IPS-20b (cell line): Measurements from ENCODE around the gene MT1E.
"Not testable (repeated sequence)": the region's sequence is repeated elsewhere in the genome, so short reads cannot be mapped to it uniquely, and the experiment has no call there.

Experiments used
- H3K27ac ChIP-seq: one replicate; pipeline ENCODE4 v1.5.1; 2013; ENCODE audit warnings: low read length
- H3K27me3 ChIP-seq: 2 replicates; pipeline ENCODE4 v1.6.1; 2013; ENCODE audit warnings: mild to moderate bottlenecking, low read length, inconsistent platforms; ENCODE audit not compliant: insufficient read depth
- H3K36me3 ChIP-seq: 2 replicates; pipeline ENCODE4 v1.6.1; 2013; ENCODE audit warnings: low read depth, mild to moderate bottlenecking, inconsistent platforms, low read length, moderate library complexity; ENCODE audit not compliant: insufficient read depth
- H3K4me1 ChIP-seq: 2 replicates; pipeline ENCODE4 v1.6.1; 2013; ENCODE audit warnings: mild to moderate bottlenecking, control low read depth, inconsistent platforms, low read length, moderate library complexity; ENCODE audit not compliant: insufficient read depth
- H3K4me3 ChIP-seq: 2 replicates; pipeline ENCODE4 v1.5.1; 2013; ENCODE audit warnings: mild to moderate bottlenecking, low read length, inconsistent platforms
- H3K9ac ChIP-seq: 2 replicates; pipeline ENCODE4 v1.6.1; 2013; ENCODE audit warnings: low read depth, mild to moderate bottlenecking, inconsistent platforms, low read length, moderate library complexity
- H3K9me3 ChIP-seq: 2 replicates; pipeline ENCODE4 v1.6.1; 2013; ENCODE audit warnings: mild to moderate bottlenecking, low read depth, low read length, inconsistent platforms; ENCODE audit not compliant: insufficient read depth

The MT1E gene

GRCh38 chr16:56617212-56618085 is 8.1 kb upstream of the MT1E start:
- Histone ChIP-seq H3K4me3 (peak overlapping the region; percentile 66), H3K27me3 (peaks cover 97% of the 10 kb centered on the region)

GRCh38 chr16:56618138-56618537 is 7.4 kb upstream of the MT1E start:
- Histone ChIP-seq H3K4me3 (0 out of 2 replicates have a peak overlapping the region, but pooled peaks have one; percentile 66), H3K9me3 (no peaks in the 10 kb centered on the region), H3K36me3 (no peaks in the 10 kb centered on the region), H3K9ac (no peak overlapping the region), H3K4me1 (peaks cover 16% of the 10 kb centered on the region), H3K27ac (no peak overlapping the region), H3K27me3 (peaks cover 100% of the 10 kb centered on the region)

More at GRCh38 chr16:56617212-56618085, 8.1 kb upstream of the MT1E start:
- H3K36me3 ChIP-seq: no peaks in the 10 kb centered on the region
- H3K9me3 ChIP-seq: no peaks in the 10 kb centered on the region
- H3K27ac ChIP-seq: no peak overlapping the region
- peaks cover 16% of the 10 kb centered on the region for H3K4me1 ChIP-seq
- no peak overlapping the region for H3K9ac ChIP-seq

GRCh38 chr16:56620339-56620897 is 5.2 kb upstream of the MT1E start:
- H3K9ac ChIP-seq: no peak overlapping the region
- no peaks in the 10 kb centered on the region for H3K36me3 ChIP-seq
- no peak overlapping the region for H3K4me3 ChIP-seq
- H3K9me3 ChIP-seq: no peaks in the 10 kb centered on the region
- H3K4me1 ChIP-seq: peaks cover 16% of the 10 kb centered on the region
- H3K27me3 ChIP-seq: peaks cover 100% of the 10 kb centered on the region
- H3K27ac ChIP-seq: no peak overlapping the region

- Histone ChIP-seq H3K4me3 (0 out of 2 replicates have a peak overlapping the region, but pooled peaks have one; percentile 11), H3K4me1 (peaks cover 18% of the 10 kb centered on the region), H3K27me3 (peaks cover 100% of the 10 kb centered on the region)
- H3K27ac ChIP-seq, H3K9ac ChIP-seq, H3K9me3 ChIP-seq, H3K36me3 ChIP-seq: not testable (repeated sequence)
Measured at GRCh38 chr16:56621665-56622445, 3.7 kb upstream of the MT1E start.

- H3K27me3 ChIP-seq: peaks cover 100% of the 10 kb centered on the region
- peaks cover 14% of the 10 kb centered on the region for H3K4me1 ChIP-seq
- H3K4me3 ChIP-seq, H3K9me3 ChIP-seq, H3K27ac ChIP-seq, H3K36me3 ChIP-seq, H3K9ac ChIP-seq: not testable (repeated sequence)
Measured at GRCh38 chr16:56623184-56623583, 2.4 kb upstream of the MT1E start.

GRCh38 chr16:56623637-56624036 is 1.9 kb upstream of the MT1E start:
- H3K4me3 ChIP-seq: no peak overlapping the region
- no peak overlapping the region for H3K27ac ChIP-seq
- no peak overlapping the region for H3K9ac ChIP-seq
- H3K4me1 ChIP-seq: peaks cover 14% of the 10 kb centered on the region
- peaks cover 100% of the 10 kb centered on the region for H3K27me3 ChIP-seq
- no peaks in the 10 kb centered on the region for H3K36me3 ChIP-seq
- no peaks in the 10 kb centered on the region for H3K9me3 ChIP-seq

- peaks cover 100% of the 10 kb centered on the region for H3K27me3 ChIP-seq
- no peak overlapping the region for H3K27ac ChIP-seq
- H3K9me3 ChIP-seq: no peaks in the 10 kb centered on the region
- H3K4me1 ChIP-seq: peaks cover 12% of the 10 kb centered on the region
- H3K36me3 ChIP-seq: no peaks in the 10 kb centered on the region
- H3K4me3 ChIP-seq: peak overlapping the region; percentile 64; the same call in 1 of the 2 replicates
- H3K9ac ChIP-seq: no peak overlapping the region
Measured at GRCh38 chr16:56625943-56626654, 518 bp downstream of the MT1E start.

- no peaks in the 10 kb centered on the region for H3K36me3 ChIP-seq
- peaks cover 100% of the 10 kb centered on the region for H3K27me3 ChIP-seq
- H3K9ac ChIP-seq: no peak overlapping the region
- peaks cover 8% of the 10 kb centered on the region; the same call in 1 of the 2 replicates for H3K4me1 ChIP-seq
- no peaks in the 10 kb centered on the region for H3K9me3 ChIP-seq
- H3K27ac ChIP-seq: no peak overlapping the region
- H3K4me3 ChIP-seq: no peak overlapping the region
Measured at GRCh38 chr16:56626685-56627084, 1.1 kb downstream of the MT1E start.

GRCh38 chr16:56628486-56629350 is 3.1 kb downstream of the MT1E start:
- Histone ChIP-seq H3K4me1 (0 out of 2 replicates have a peak, but pooled peaks cover 2% of the 10 kb centered on the region), H3K9ac (no peak overlapping the region), H3K27me3 (peaks cover 100% of the 10 kb centered on the region), H3K27ac (no peak overlapping the region), H3K9me3 (no peaks in the 10 kb centered on the region), H3K36me3 (no peaks in the 10 kb centered on the region), H3K4me3 (no peak overlapping the region)

- H3K27ac ChIP-seq: no peak overlapping the region
- H3K9ac ChIP-seq: no peak overlapping the region
Measured at GRCh38 chr16:56629531-56629930, 4.0 kb downstream of the MT1E start.

More at GRCh38 chr16:56629531-56629930, 4.0 kb downstream of the MT1E start:
- H3K4me3 ChIP-seq: no peak overlapping the region
- no peaks in the 10 kb centered on the region for H3K36me3 ChIP-seq
- no peaks in the 10 kb centered on the region for H3K9me3 ChIP-seq
- 0 out of 2 replicates have a peak, but pooled peaks cover 2% of the 10 kb centered on the region for H3K4me1 ChIP-seq
- H3K27me3 ChIP-seq: peaks cover 100% of the 10 kb centered on the region
